Measurements from ENCODE around the gene HPCA. TPM values are rescaled to one million over a fixed set of nuclear protein-coding genes. Genes with fewer than 3 reads are reported as not detected.
A peak's percentile ranks its signal among the peaks of the same experiment; 100 is the strongest.

HPCA gene
- total and polyA plus RNA-seq, 2 of the 13 experiments (the other 11 are each of a cell fraction or from before 2014, with no cell fraction given): not detected

- peak; percentile 84; the same call in 1 of the 2 replicates for TF ChIP-seq ZNF318 (CRISPR knock-in tag; IDR thresholded peaks at IDR 0.05)
- no peak for TF ChIP-seq ZNF775 (CRISPR knock-in tag; IDR thresholded peaks at IDR 0.05; ENCODE audit: borderline replicate concordance)
- peak; percentile 62; the same call in 1 of the 2 replicates for TF ChIP-seq YEATS4 (CRISPR knock-in tag; IDR thresholded peaks at IDR 0.05; ENCODE audit: borderline replicate concordance)
- peak; percentile 31; the same call in 1 of the 2 replicates for TF ChIP-seq SP2 (CRISPR knock-in tag; IDR thresholded peaks at IDR 0.05)
- TF ChIP-seq TBP (CRISPR knock-in tag; IDR thresholded peaks at IDR 0.05): no peak
- no peak for TF ChIP-seq ASH2L (IDR thresholded peaks at IDR 0.05; ENCODE audit: insufficient read length, low read depth, low read length)
- no peak for TF ChIP-seq BRD4 (CRISPR knock-in tag; IDR thresholded peaks at IDR 0.05)
- TF ChIP-seq, protein P1, sequence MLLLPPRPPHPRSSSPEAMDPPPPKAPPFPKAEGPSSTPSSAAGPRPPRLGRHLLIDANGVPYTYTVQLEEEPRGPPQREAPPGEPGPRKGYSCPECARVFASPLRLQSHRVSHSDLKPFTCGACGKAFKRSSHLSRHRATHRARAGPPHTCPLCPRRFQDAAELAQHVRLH (CRISPR knock-in tag; IDR thresholded peaks at IDR 0.05; ENCODE audit: borderline replicate concordance, low read depth): peak; percentile 100
- TF ChIP-seq WIZ (CRISPR knock-in tag; IDR thresholded peaks at IDR 0.05): peak; percentile 99
- peak; percentile 98 for TF ChIP-seq FLYWCH1 (CRISPR knock-in tag; IDR thresholded peaks at IDR 0.05)
- TF ChIP-seq ZNF557 (CRISPR knock-in tag; IDR thresholded peaks at IDR 0.05): peak; percentile 99
- peak; percentile 90 for TF ChIP-seq MIXL1 (CRISPR knock-in tag; IDR thresholded peaks at IDR 0.05)
- peak; percentile 44; the same call in 1 of the 2 replicates for TF ChIP-seq ZNF644 (CRISPR knock-in tag; IDR thresholded peaks at IDR 0.05; ENCODE audit: low read depth)
- TF ChIP-seq, protein P2, sequence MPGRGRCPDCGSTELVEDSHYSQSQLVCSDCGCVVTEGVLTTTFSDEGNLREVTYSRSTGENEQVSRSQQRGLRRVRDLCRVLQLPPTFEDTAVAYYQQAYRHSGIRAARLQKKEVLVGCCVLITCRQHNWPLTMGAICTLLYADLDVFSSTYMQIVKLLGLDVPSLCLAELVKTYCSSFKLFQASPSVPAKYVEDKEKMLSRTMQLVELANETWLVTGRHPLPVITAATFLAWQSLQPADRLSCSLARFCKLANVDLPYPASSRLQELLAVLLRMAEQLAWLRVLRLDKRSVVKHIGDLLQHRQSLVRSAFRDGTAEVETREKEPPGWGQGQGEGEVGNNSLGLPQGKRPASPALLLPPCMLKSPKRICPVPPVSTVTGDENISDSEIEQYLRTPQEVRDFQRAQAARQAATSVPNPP (CRISPR knock-in tag; IDR thresholded peaks at IDR 0.05): peak; percentile 84; the same call in 1 of the 2 replicates
- peak; percentile 98 for TF ChIP-seq ZNF468 (CRISPR knock-in tag; IDR thresholded peaks at IDR 0.05)
- TF ChIP-seq ZNF740 (CRISPR knock-in tag; IDR thresholded peaks at IDR 0.05): peak; percentile 33; the same call in 1 of the 2 replicates
- peak; percentile 91 for TF ChIP-seq ZBTB7A (CRISPR knock-in tag; IDR thresholded peaks at IDR 0.05)
These were observed at the start of gene HPCA (continued) for GRCh38 chr1:32886004-32886827.
